Stimulated activated CD8-positive, alpha-beta memory T cell treated with anti-CD3 and anti-CD28 coated beads, Interleukin-7, amount 100 ng/mL, for 48 hours (primary cell): ENCODE results near the gene BABAM2.
A peak's percentile ranks its signal among the peaks of the same experiment; 100 is the strongest.
"Not testable (repeated sequence)": the region's sequence is repeated elsewhere in the genome, so short reads cannot be mapped to it uniquely, and the experiment has no call there.

ENCODE experiments used
- DNase-seq, 2 donors: peaks; one replicate each; pipeline ENCODE4 v3.0.0-alpha.2; 2020; ENCODE audit warnings: low read depth in 1 of 2; ENCODE audit errors: extremely low read depth in 1 of 2

Gene BABAM2

DNA sequence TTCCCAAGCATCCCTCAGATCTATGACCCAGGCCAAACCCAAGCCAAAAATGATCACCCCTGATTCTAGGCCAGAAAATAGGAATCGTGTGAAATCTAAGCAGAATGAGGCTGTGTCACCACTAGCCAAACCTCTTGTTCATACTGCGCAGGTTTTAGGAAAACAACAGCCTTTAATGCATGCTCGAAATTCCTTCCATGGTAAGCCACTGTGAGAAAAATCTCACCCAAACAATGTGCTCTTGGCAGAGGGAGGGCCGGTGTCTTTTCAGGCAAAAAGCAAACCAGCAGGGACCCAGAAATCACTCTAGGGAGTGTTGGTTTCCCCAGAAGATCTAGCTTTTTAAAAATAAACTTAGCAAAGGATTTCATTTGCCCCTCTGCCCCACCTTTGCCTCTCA is 430.9 kb downstream of the BABAM2 start:
- no peak for DNase-seq

DNA sequence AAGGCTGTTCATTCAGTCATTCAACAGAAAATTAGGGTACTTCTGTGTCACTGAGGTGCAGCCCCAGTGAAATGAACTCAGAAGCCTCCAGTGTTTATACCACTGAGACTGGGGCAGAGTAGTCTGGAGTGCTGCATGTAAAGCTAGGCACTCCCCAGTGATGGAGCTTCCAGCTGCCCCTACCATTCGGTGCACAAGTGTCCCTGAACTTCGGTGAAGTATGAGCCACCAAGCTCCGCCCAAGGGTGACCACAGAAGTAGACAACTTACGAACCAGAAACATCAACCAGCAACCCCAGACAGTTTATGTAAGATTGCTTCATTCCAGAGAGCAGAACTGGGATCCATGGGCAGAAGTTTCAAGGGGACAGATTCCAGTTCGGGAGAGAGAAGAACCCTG is 431.5 kb downstream of the BABAM2 start:
- no peak for DNase-seq

DNA sequence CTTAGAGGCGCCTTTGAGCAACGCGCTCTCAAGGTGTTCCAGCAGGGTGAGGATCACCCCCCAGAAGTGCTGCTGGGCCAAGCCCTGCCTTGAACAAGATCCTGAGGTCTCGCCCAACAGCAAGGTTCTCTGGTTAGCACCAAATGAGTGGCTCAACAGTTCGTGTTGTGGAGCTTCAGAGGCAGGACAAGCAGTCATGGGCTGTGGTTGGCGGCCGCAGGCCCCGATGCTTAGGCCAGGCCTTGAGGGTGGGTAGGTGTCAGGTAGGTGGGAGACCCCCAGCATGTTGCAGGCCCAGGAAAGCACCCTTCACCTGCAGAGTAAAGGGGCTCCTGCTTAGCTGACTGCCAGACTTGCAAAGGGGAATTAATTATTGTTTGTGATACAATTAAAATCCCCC is 431.9 kb downstream of the BABAM2 start:
- no peak for DNase-seq

DNA sequence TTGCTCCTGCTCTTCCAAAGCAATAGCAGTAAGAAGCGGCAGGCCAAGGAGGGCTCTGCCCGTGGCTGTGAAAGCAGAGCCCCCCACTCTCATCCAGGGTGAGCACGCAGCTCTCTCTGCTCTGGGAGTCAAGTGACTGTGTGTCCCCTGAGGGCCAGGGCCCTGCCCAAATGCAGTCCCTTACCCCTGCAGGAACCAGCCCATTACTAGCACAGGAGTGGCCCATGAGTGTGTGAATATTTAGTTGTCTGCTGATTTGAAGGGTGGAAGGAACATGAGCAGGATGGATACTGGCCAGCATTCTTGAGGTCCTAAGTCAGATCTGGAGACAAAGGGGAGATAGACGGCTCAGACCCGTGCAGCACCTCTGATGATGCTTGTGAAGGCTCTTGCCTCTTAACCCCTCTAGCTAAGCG is 432.5 kb downstream of the BABAM2 start:
- DNase-seq = no peak

DNA sequence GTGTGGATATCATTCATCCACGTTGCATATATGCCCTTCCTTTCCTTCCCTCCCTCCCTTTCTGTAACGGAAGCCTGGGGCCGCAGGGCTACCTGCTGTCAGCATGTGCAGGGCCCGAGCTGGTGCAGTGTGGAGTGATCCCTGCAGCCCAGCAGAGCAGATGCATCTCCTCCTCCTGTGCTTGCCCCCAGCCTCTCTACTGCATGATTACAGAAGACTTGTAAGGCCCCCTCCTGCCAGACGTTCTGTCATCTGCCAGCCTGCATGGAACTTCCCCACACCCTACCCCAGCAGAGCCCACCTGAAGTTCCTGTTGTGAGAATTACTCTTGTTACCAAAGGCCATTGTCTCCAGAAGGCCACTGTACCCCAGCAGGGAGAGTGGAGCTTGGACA is 434.6 kb downstream of the BABAM2 start:
- DNase-seq = no peak

DNA sequence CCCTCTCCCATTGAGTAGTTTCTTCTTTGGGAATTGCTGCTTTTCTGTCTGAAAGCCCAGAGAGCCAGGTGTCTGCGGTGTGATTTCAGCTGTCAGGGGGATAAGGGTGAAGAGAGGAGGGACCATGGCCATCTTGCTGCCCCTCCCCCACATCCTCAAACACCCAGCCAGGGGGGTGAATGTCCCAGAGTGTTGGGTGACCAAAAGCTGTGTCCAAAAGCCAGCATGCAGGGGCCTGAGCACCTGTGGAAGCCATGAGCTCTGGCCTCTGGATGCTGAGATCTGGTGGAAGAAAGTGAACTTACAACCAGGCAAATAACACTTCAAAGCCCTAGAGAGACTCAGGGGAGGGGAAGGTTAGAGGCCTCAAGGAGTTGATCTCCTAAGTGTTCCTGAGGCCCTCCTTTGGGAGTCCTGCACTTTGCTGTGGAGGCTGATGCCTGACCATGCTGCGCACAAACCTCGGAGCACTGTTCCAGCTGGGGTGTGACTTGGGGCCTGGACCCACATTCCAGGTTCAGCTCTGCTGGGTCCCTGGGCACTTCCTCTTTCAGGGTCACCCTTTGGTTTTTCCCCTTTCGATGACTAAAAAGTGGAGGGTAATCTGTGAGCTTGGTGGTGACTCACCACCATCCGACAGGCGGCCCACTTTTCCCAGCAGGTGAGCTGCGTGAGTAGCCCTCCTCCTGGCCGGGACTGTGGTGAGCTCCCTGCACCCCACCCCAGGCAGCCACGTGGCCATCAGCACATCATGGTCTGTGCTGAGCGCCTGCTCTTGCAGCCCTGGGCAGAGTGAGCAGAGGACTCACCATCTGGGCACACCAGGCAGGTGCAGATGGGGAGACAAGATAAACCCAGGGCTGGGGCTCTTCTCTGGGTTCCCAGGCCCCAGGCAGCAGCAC is 435.3 kb downstream of the BABAM2 start:
- peak; percentile 20 to 24 for DNase-seq

DNA sequence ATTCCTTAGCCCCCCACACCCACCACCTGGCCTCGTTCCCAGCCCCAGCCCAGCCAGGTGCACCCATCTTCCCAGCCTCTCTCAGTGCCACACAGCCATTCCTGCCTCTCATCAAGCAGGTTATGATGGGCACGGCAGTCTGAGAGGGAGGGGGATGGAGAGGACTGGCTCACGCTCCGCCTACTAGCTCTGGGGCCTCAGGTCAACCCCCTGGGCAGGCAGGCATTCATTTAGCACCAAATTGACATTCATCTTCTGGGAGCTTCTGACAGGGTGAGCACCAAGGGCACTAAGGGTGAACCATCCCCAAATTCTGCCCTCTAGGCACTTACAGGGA is 435.9 kb downstream of the BABAM2 start:
- no peak for DNase-seq

DNA sequence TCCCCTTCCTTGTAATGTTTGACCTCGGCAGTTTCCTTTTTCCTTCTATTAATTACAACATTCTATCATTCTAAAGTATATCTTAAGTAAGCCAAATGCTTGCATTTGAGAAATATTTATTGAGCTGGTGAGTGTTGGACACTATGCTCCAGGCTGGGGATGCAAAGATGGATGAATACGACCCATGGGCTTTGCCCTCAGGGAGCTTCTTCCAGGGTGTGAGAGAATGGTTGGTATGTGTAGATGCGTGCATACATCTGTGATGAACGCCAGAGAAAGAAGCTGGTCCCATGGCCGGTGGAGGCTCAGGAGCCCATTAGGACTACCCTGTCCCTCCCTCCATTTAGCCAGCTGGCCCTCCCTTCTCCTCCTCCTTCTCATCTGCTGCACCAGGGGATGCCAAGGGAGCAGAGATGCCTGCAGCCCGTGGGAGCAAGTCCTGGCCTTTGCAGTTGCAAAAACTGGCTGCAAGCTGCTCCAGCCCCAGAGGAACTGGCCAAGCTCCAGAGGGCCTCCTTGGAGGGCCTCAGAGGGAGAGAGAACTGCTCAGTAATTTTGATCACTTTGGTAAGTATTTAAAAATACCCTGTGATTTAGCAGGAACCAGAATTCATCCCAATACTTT is 436.5 kb downstream of the BABAM2 start:
- no peak for DNase-seq

DNA sequence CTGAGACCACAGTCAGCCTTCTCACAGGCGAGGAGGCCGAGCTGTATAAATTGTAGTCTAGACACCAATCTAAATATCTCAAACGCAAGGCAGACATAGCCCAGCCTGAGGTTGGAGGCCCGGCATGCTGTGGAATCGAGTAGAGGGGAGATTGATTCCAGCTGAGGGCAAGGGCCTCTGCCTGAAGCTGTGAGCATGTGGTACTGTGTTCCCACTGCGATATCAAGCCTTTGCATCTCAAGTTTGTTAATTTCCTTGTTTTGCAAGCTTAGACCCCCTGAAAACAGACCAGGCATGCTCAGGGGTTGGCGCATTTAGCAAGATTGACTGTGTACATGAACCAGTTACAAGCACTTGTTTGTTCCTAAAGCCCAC is 437.0 kb downstream of the BABAM2 start:
- DNase-seq = no peak

DNA sequence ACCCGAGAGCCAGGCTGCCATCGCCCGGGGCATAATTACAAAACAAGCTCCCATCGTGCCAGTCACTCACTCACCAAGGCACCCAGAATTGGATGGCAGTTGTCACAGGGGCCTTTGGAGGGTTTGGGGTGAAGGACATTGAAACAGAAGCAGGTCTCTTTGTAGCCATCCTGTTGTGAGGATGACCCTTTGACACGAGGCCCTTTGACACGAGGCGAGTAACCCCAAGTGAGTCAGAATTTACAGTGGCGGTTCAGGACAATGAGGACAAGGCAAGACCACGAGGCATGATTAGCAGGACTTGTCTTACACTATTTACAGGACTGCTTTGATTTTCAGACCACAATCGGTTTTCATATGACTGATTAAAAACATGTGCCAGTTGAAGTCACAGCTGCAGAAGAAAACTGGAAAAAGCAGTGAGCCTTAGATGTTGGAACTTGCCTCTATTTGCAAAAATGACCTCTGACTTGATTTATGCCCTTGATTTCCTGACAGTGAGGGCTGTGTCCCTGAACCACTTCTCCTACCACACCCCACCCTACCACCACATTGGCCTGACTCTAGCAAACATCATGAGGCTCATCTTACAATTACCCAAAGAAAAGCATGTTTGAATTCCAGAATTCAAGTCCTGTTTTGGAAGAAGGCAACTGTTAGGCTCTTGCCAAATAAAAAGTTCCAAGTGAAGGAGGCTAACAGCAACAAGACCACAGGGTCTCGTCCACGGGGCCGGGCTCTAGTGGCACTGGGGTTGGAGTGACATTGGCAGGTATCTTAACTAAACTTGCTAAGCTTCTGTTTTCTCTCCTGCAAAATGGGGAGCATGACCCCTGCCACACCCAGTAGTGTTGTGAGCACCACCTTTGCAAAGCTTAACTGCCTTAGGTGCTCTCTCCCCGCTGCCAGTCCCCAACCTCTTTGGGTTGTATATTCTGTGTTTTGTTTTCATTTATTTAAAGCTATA is 437.7 kb downstream of the BABAM2 start:
- no peak for DNase-seq

DNA sequence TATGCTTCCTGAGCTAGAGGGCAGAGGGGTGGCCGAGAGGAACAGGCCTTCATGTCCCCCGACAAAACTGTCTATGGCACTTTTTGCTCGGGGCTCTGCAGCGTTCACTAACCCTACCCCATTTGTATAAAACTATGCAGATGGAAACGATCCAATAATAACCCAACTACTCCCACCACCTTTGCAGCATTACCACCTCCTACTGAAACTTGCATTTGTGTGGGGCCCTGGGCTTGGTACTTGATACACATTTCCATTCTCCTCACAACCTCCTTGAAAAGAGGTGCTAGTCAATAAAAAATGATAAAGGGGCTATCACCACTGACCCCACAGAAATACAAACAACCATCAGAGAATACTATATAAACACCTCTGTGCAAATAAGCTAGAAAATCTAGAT is 438.7 kb downstream of the BABAM2 start:
- DNase-seq = no peak

DNA sequence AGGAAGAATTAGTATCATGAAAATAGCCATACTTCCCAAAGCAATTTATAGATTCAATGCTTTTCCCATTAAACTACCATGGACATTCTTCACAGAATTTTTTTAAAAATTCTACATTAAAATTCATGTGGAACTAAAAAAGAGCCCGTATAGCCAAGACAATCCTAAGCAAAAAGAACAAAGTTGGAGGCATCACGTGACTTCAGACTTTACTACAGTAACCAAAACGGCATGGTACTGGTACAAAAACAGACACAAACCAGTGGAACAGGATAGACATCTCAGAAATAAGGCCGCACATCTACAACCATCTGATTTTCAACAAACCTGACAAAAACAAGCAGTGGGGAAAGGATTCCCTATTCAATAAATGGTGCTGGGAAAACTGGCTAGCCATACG is 440.2 kb downstream of the BABAM2 start:
- DNase-seq = not testable (repeated sequence)

DNA sequence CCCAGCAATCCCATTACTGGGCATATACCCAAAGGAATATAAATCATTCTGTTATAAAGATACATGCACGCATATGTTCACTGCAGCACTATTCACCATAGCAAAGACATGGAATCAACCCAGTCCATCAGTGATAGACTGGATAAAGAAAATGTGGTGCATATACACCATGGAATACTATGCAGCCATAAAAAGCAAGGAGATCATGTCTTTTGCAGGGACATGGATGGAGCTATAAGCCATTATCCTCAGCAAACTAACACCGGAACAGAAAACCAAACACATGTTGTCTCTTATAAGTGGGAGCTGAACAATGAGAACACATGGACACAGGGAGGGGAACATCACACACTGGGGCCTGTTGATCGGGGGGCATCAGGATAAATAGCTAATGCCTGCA is 441.3 kb downstream of the BABAM2 start:
- not testable (repeated sequence) for DNase-seq

DNA sequence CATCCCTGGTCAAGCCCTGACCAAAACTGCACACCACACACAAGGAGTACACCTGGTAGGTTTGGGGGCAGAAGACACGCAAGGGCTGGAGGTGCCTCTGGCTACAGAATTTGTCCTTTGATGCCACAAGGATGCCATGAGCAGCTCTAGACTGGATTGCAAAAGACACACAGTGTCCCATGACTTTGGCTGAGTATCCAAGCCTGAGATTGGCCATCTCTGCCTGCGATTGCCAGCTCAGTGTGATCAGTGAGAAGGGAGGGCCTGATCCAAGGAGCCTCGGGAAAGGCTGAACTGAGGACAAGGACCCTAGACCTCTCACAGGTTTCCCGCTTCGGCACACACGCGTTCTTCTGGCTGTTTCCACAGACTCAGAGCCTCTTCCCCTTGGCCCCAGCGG is 442.2 kb downstream of the BABAM2 start:
- no peak for DNase-seq

DNA sequence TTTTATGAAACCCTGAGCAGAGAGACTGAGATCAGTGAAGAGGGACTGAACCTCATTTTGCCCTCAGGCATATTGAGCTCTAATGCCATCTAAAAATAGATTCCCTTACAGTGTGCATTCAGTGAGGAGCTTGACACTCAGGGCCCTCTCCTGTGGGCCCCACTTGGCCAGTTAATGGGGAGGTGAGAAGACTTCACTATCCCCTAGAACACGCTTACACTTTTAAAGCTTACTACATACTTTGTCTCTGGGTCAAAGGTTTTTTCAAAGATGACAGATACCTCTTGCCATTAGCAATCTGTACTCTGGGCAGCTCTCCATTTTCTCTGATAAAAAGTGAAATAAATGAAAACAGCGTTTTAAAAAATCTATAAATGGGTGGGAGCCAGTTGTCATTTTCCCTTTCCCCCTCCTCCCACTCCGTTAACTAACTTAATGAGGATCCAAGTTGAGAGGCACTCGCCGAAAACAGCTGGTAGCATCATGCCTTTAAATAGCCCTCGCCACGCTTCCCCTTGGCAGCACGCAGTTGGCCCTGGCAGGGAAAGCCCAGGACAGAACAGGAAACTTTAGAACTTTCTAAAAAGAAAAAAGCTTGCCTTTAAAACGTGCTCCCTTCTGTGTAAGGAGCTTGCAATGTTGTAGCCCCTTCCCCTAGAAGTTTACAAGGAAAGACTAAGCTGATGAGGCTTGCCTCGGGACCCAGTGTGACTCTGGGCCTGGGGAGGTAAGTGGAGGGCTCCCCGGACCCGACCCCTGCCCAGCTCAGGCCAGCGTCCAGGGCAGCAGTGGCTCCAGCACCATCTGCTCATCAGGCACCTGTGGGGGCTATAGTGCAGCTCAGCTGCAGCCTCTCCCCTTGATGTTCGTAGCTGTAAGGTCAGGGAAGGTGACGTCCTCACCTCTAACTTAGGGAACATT is 443.3 kb downstream of the BABAM2 start:
- DNase-seq = no peak

DNA sequence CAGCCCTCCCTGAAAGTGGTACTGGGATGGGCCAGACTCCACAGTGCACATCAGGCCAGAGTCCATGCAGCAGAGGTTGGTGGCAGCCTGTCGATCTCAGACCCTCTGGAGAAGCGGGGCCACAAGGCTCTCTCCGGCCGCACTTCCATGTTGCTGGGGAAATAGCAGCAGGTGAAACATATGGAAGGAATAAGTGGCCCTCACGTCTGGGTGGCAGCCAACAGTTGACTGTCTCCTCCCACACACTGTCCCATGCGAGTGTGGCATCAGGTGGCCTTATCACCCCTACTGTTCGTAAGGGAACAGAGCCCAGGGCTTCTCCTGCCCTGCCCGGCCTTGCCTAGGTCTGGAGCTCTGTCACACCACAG is 444.0 kb downstream of the BABAM2 start:
- no peak for DNase-seq

DNA sequence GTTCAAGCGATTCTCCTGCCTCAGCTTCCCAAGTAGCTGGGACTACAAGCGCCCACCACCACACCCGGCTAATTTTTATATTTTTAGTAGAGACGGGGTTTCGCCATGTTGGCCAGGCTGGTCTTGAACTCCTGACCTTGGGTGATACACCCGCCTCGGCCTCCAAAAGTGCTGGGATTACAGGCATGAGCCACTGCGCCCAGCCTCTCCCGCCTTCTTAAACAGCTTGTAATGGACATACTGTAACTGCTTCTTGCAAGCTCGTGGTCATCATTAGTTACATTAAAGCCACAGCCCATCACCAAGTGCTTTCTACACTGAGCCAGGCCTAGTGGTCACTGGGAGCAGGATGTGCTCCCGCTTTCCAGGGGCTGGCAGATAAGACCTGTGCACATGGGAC is 444.7 kb downstream of the BABAM2 start:
- DNase-seq = not testable (repeated sequence)

DNA sequence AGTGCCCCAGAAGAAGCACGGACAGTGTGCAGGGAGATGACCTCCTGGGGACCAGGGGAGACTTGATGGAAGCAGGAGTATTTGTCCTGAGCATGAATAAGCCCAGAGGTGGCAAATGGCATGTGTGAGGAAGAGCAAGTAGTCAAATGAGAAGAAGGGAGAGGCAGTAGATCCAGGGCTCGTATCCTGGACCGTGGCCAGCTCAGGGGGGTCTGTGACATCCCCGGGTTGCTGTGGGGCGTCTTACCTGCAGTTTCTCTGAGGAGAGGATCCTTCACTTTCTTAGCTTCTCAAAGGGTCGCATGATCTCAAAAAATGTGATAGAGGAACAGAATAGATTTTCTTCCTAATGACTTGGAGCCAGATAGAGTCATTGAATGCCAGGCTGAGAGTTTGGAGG is 445.1 kb downstream of the BABAM2 start:
- DNase-seq = no peak

DNA sequence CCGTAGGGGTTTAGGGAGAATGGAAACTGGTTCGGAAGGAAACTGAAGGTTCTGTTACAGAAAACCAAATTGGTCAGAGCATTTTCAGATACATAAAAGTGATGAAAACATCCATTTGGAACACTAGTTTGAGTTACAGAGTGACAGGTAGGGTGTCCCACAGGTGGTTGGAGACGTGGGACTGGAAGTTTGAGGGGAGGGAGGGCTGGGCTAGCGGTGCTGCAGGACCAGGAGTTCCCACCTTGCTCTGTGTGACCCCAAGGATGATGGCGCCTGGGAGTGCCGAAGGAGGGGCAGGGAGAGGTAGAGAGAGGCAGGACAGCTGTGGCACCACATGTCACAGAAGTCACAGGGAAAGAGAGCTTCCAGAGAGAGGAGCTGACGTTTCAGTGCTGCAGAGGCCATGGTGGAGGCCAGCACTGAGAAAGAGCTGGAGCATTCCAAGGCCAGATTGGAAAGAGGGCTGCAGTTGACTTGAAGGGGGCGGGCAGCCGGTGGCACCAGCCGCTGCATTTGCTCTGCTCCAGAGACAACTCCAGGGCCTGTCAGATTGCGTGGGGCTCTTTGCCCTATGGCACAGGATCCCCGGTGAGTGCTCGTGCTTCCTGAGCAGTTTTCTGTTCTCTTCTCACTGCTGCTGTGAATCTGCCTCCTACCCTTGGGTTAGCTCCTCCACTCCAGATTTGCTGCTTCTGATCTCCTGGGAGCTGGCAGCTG is 445.9 kb downstream of the BABAM2 start:
- no peak for DNase-seq
